Activated naive CD4-positive, alpha-beta T cell treated with Interleukin-2 at 50 U/mL for 16 hours (primary cell): Measurements from ENCODE around the gene CEACAM16.

ENCODE experiments used
- DNase-seq: peaks from one replicate; pipeline ENCODE4 v3.0.0-alpha.2; 2020

Gene CEACAM16

GRCh38 chr19:44726465-44726864, 27.5 kb downstream of the CEACAM16 start:
- no peak for DNase-seq

- DNase-seq: no peak
These were observed 29.2 kb downstream of the CEACAM16 start for GRCh38 chr19:44728178-44728577.

GRCh38 chr19:44729516-44730033, 30.6 kb downstream of the CEACAM16 start:
- DNase-seq: no peak

GRCh38 chr19:44731081-44731480, 32.1 kb downstream of the CEACAM16 start:
- no peak for DNase-seq

- no peak for DNase-seq
These were observed 32.7 kb downstream of the CEACAM16 start for GRCh38 chr19:44731622-44732021.

- DNase-seq: no peak
These were observed 33.5 kb downstream of the CEACAM16 start for GRCh38 chr19:44732235-44733014.

- no peak for DNase-seq
These were observed 35.4 kb downstream of the CEACAM16 start for GRCh38 chr19:44734357-44734756.

- no peak for DNase-seq
These were observed 36.1 kb downstream of the CEACAM16 start for GRCh38 chr19:44735011-44735410.

- no peak for DNase-seq
These were observed 38.5 kb downstream of the CEACAM16 start for GRCh38 chr19:44737238-44738071.

GRCh38 chr19:44738136-44738535, 39.2 kb downstream of the CEACAM16 start:
- DNase-seq: no peak

GRCh38 chr19:44738603-44739558, 39.9 kb downstream of the CEACAM16 start:
- no peak for DNase-seq

- no peak for DNase-seq
These were observed 41.4 kb downstream of the CEACAM16 start for GRCh38 chr19:44740351-44740824.

GRCh38 chr19:44741258-44741731, 42.3 kb downstream of the CEACAM16 start:
- no peak for DNase-seq

GRCh38 chr19:44741841-44742329, 42.9 kb downstream of the CEACAM16 start:
- DNase-seq: no peak

- no peak for DNase-seq
These were observed 43.5 kb downstream of the CEACAM16 start for GRCh38 chr19:44742330-44743061.

- no peak for DNase-seq
These were observed 46.0 kb downstream of the CEACAM16 start for GRCh38 chr19:44744871-44745332.

GRCh38 chr19:44745341-44745831, 46.4 kb downstream of the CEACAM16 start:
- DNase-seq: no peak

- DNase-seq: no peak
These were observed 47.1 kb downstream of the CEACAM16 start for GRCh38 chr19:44745887-44746600.

- no peak for DNase-seq
These were observed 47.6 kb downstream of the CEACAM16 start for GRCh38 chr19:44746616-44746945.

GRCh38 chr19:44746946-44747738, 48.2 kb downstream of the CEACAM16 start:
- peak; percentile 92 for DNase-seq
